ENCODE results near the gene RPS19.

Gene RPS19

GRCh38 chr19:41888926-41889325 is 28.9 kb downstream of the RPS19 start:
- TF ChIP-seq, protein P1, sequence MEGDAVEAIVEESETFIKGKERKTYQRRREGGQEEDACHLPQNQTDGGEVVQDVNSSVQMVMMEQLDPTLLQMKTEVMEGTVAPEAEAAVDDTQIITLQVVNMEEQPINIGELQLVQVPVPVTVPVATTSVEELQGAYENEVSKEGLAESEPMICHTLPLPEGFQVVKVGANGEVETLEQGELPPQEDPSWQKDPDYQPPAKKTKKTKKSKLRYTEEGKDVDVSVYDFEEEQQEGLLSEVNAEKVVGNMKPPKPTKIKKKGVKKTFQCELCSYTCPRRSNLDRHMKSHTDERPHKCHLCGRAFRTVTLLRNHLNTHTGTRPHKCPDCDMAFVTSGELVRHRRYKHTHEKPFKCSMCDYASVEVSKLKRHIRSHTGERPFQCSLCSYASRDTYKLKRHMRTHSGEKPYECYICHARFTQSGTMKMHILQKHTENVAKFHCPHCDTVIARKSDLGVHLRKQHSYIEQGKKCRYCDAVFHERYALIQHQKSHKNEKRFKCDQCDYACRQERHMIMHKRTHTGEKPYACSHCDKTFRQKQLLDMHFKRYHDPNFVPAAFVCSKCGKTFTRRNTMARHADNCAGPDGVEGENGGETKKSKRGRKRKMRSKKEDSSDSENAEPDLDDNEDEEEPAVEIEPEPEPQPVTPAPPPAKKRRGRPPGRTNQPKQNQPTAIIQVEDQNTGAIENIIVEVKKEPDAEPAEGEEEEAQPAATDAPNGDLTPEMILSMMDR (IDR thresholded peaks at IDR 0.05; ENCODE audit: low read depth, low read length, missing control alignments) = no peak
- H3K4me3 ChIP-seq (replicated peaks; ENCODE audit: low read depth, low read length) = no peak overlapping the region
- no peak for DNase-seq (ENCODE audit: extremely low read depth, low read depth)

- TF ChIP-seq, protein P1 (IDR thresholded peaks at IDR 0.05; ENCODE audit: low read depth, low read length, missing control alignments) = no peak
- no peak for DNase-seq (ENCODE audit: extremely low read depth, low read depth)
Measured at GRCh38 chr19:41889896-41890295, 29.8 kb downstream of the RPS19 start.

DNA sequence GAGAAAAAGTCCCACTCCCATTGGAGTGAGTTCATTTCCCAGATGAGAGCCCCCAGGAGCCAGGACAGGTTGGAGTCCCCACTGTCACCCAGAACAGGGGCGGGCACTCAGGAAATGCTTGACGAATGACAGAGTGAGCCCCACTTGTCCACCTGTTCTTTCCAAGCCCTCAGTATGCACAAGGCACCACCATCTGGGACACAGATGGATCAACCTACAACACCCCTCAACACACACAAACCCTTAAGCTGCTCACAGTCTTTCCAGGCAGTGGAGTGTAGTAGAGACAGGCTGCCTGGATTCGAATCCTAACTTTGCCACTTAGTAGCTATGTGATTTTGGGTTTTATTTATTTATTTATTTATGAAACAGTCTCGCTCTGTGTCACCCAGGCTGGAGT is 30.9 kb downstream of the RPS19 start:
- no peak overlapping the region for H3K4me3 ChIP-seq (replicated peaks; ENCODE audit: low read depth, low read length)
- DNase-seq (ENCODE audit: extremely low read depth, low read depth) = no peak
- TF ChIP-seq, protein P1 (IDR thresholded peaks at IDR 0.05; ENCODE audit: low read depth, low read length, missing control alignments) = no peak

More at GRCh38 chr19:41889896-41890295, 29.8 kb downstream of the RPS19 start:
- H3K4me3 ChIP-seq (replicated peaks; ENCODE audit: low read depth, low read length) = no peak overlapping the region

- no peak overlapping the region for H3K4me3 ChIP-seq (replicated peaks; ENCODE audit: low read depth, low read length)
- DNase-seq (ENCODE audit: extremely low read depth, low read depth) = no peak
- TF ChIP-seq, protein P1 (IDR thresholded peaks at IDR 0.05; ENCODE audit: low read depth, low read length, missing control alignments) = no peak
Measured at GRCh38 chr19:41892173-41892902, 32.3 kb downstream of the RPS19 start.

DNA sequence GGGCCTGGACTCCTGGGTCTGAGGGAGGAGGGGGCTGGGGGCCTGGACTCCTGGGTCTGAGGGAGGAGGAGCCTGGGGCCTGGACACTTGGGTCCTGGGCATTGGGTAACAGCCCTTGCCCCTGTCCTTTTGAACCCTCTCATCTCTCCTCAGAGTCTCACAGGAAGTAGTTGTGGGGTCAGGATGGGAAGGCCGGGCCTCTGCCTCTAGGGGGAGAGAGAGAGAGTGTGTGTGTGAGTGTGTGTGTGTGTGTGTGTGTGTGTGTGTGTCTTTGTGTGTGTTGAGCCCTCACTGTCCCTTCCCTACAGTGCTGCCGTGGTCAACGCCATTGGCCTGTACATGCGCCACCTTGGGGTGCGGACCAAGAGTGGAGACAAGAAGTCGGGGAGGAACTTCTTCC is 33.8 kb downstream of the RPS19 start:
- no peak for DNase-seq (ENCODE audit: extremely low read depth, low read depth)
- H3K4me3 ChIP-seq (replicated peaks; ENCODE audit: low read depth, low read length) = no peak overlapping the region
- TF ChIP-seq, protein P1 (IDR thresholded peaks at IDR 0.05; ENCODE audit: low read depth, low read length, missing control alignments) = peak; percentile 29

- no peak overlapping the region for H3K4me3 ChIP-seq (replicated peaks; ENCODE audit: low read depth, low read length)
- DNase-seq (ENCODE audit: extremely low read depth, low read depth) = no peak
- TF ChIP-seq, protein P1 (IDR thresholded peaks at IDR 0.05; ENCODE audit: low read depth, low read length, missing control alignments) = no peak
Measured at GRCh38 chr19:41894350-41894749, 34.3 kb downstream of the RPS19 start.
